HG03575 (cell line): Measurements from ENCODE around the gene LAMC1.
"Not testable (repeated sequence)": the region's sequence is repeated elsewhere in the genome, so short reads cannot be mapped to it uniquely, and the experiment has no call there.

Source experiments
- ATAC-seq: cut with Tn5 transposase; IDR thresholded peaks from one replicate; pipeline ENCODE4 v1.9.1; 2021; ENCODE audit not compliant: unreplicated experiment, insufficient number of reproducible peaks, low FRiP score; ENCODE audit errors: extremely low read depth

The LAMC1 gene

DNA sequence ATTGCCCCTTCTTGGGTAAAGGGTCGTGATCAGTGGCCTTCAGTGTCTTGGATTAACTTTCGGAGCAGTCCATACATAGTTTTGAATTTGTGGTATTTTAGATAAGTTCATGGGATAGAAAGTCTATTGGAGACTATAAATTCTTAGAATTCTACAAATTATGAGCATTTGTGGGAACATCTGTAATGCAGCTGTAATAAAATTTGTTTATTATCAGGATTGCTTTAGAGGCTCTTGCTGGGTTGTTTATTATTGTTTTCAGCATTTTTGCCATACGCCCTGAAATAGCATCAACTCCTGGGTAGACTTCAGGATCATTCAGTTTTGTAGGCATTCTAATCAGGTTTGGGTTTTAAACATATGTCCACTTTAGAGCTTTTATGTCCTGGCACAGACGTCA is 16.1 kb downstream of the LAMC1 start:
- no peak for ATAC-seq

DNA sequence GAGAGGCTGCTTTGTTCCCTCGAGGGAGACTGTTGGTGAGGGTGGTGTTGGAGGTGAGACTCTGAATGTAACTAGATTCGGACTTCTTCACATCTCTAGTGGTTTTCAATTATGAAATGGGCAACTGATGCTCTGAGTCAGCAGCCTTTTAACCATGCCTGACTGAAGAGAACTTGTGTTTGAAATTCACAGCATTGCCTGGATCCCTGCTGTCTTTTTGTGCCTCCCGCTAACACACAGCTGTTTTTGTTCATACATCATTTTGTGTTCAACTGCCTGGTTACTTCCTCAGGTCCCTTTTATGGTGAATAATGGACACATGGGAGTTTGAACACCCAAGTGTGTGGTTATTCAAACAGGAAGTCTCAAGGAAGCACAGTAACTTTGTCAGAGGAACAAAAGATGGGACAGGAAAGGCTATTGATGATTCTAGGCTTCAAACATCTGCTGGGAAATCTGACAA is 16.8 kb downstream of the LAMC1 start:
- no peak for ATAC-seq

GRCh38 chr1:183040547-183040971 is 17.3 kb downstream of the LAMC1 start:
- no peak for ATAC-seq

DNA sequence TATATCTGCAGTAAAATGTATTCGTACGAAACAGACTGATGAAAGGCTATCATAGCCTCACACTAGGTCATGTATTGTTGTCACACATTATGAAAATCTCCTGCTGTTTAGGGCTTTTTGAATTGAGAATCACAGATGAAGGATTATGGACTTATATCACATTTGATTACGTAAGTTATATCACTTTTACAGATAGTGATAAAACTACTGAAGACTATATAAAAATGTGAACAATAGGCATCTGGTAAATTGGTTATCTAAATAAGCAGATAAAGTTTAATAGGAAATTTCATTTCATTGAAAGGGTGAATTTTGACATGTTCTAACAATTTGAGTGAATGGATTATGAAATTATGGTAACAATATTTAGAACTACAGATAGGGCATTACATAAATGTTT is 20.0 kb downstream of the LAMC1 start:
- ATAC-seq, result no peak

DNA sequence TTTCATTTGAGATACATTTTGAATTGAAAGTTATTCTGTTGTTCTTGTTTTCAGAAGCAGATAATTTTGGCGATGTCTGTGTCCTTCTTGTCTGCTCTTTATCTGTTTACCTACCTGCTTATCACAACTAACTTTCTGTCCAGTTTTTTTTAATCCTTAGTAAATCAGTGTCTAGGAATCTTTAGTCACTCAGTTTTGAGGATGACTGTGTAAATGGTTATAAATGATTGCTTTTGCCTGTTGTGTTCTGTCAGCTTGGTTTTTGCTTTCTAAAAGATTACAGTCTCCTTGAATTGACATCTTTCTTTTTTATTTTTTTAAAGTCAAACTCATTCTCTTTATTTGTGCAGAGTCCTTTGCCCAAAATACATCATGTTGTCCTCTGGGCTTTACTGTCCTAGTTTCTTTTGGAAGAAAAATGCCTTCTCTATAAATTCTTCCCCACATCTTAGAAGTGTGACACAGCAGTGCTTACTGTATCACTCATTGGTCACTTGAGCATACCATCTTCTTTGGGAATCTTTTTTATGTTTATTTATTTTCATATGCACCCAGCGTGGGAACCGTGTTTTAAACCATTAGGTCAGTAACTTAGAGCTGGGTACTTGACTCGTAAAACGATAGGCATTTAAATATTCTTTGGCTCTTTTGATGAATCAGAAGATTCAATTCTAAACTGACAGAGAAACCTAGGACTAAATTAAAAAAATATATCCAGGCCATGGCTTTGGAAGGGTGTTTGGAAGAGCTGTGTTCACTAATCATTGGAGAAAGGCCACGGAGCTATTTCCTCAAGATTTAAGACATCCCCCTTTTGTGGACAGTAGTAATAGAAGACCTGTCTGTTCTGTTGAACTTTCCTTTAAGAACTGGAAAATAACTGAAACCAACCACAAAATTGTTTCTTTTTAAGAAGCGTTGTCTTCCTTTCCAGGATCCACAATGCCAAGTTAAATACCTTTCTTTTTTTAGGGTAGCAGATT is 20.9 kb downstream of the LAMC1 start:
- no peak for ATAC-seq

GRCh38 chr1:183044893-183045649 is 21.9 kb downstream of the LAMC1 start:
- no peak for ATAC-seq

GRCh38 chr1:183048087-183049085 is 25.2 kb downstream of the LAMC1 start:
- peak; percentile 95 for ATAC-seq

DNA sequence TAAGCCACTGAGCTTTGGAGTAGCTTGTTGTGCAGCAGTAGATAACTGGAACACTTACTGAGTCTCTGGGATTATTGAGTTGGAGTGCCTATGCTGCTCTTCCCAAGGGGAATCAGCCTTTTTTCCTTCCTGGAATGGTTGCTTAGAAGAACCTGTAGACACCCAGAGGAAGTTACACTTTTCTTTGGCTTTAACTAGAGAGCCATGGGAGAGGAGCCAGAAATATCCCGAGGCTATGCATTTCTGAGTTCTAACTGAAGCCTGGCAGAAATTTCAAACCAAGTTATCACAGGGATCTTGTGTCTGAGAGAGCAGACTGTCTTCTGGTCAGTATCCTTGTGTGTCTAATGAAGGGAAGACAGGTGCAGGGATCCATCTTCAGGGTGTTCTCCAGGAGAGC is 28.3 kb downstream of the LAMC1 start:
- no peak for ATAC-seq

- no peak for ATAC-seq
Measured at GRCh38 chr1:183052861-183053260, 29.6 kb downstream of the LAMC1 start.

DNA sequence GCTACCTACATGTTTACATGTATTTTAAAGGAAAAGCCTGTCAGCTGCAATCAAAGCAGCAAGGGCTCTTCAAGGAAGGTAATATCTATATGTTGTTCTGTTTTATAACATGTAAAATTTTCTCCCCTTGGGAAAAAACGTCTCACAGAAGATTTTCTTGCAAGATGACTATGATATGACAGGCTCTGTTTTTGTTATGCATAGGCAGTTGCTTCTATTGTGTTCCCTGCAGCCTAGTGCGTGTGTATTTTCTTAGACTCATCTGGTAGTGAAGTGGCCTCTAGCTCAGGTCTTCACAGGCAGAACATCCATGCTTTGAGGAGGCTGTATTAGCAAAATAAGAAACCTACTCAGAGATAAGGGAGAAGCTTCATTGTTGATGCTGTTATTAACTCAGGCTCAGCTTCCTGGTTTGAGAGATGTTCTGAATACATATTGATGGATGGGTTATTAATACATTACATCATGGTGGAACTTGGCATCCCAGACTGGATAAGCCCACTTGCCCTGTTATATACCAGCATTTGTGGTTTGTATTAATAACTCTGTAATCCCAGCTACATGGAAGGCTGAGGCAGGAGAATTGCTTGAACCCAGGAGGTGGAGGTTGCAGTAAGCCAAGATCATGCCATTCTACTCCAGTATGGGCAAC is 35.8 kb downstream of the LAMC1 start:
- no peak for ATAC-seq

GRCh38 chr1:183061194-183061593 is 38.0 kb downstream of the LAMC1 start:
- ATAC-seq, result no peak

DNA sequence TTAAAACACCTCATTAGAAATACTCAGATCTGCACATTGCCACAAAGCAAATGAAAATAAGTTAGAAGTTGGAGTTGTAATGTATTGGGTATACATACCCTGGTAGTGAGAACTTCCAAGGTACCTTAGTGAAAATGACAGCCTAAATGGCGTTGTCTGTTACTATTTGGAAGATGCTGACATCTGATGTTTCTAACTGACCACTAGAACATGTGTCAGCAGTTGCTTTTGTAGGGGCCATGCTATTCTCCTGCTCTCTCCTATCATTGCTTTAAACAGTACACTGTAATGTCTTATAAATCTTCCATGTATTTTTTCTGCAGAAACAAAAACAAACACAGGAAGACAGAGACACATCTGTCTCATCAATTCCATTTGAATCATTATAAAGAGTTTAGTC is 40.1 kb downstream of the LAMC1 start:
- no peak for ATAC-seq

- ATAC-seq, result no peak
Measured at GRCh38 chr1:183065168-183065706, 42.0 kb downstream of the LAMC1 start.

GRCh38 chr1:183066432-183066831 is 43.2 kb downstream of the LAMC1 start:
- ATAC-seq, result not testable (repeated sequence)

- ATAC-seq, result no peak
Measured at GRCh38 chr1:183069562-183070216, 46.5 kb downstream of the LAMC1 start.

GRCh38 chr1:183070234-183070922 is 47.2 kb downstream of the LAMC1 start:
- ATAC-seq, result no peak
